ENCODE results near the gene SAMD4A.
A peak's percentile ranks its signal among the peaks of the same experiment; 100 is the strongest.

SAMD4A gene

GRCh38 chr14:54768501-54769129 lies 201.7 kb downstream of the SAMD4A start:
- no peaks in the 10 kb centered on the region for H3K36me3 Mint-ChIP-seq (ENCODE audit: low read depth)
- H3K27me3 Mint-ChIP-seq (ENCODE audit: low read depth, poor library complexity), result peaks cover 8% of the 10 kb centered on the region
- no peak for TF ChIP-seq CTCF (IDR thresholded peaks at IDR 0.05)
- H3K9me3 Mint-ChIP-seq, result no peaks in the 10 kb centered on the region
- H3K4me1 Mint-ChIP-seq, result peaks cover 25% of the 10 kb centered on the region
- no peak overlapping the region for H3K27ac Mint-ChIP-seq
- H3K4me3 Mint-ChIP-seq, result no peak overlapping the region
- DNase-seq, result no peak

GRCh38 chr14:54769951-54770863 lies 203.3 kb downstream of the SAMD4A start:
- H3K4me1 Mint-ChIP-seq, result peaks cover 30% of the 10 kb centered on the region
- no peak for DNase-seq
- no peaks in the 10 kb centered on the region for H3K36me3 Mint-ChIP-seq (ENCODE audit: low read depth)
- no peak for TF ChIP-seq CTCF (IDR thresholded peaks at IDR 0.05)
- H3K27me3 Mint-ChIP-seq (ENCODE audit: low read depth, poor library complexity), result peaks cover 10% of the 10 kb centered on the region
- H3K9me3 Mint-ChIP-seq, result no peaks in the 10 kb centered on the region
- H3K4me3 Mint-ChIP-seq, result no peak overlapping the region
- H3K27ac Mint-ChIP-seq, result no peak overlapping the region

GRCh38 chr14:54771411-54772027 lies 204.6 kb downstream of the SAMD4A start:
- no peak for DNase-seq
- no peaks in the 10 kb centered on the region for H3K36me3 Mint-ChIP-seq (ENCODE audit: low read depth)
- no peak overlapping the region for H3K4me3 Mint-ChIP-seq
- H3K4me1 Mint-ChIP-seq, result peaks cover 25% of the 10 kb centered on the region
- H3K9me3 Mint-ChIP-seq, result no peaks in the 10 kb centered on the region
- peaks cover 10% of the 10 kb centered on the region for H3K27me3 Mint-ChIP-seq (ENCODE audit: low read depth, poor library complexity)
- no peak for TF ChIP-seq CTCF (IDR thresholded peaks at IDR 0.05)
- no peak overlapping the region for H3K27ac Mint-ChIP-seq

GRCh38 chr14:54772451-54772881 lies 205.5 kb downstream of the SAMD4A start:
- Mint-ChIP-seq H3K9me3 (no peaks in the 10 kb centered on the region), H3K4me3 (no peak overlapping the region), H3K27me3 (ENCODE audit: low read depth, poor library complexity) (peaks cover 7% of the 10 kb centered on the region), H3K36me3 (ENCODE audit: low read depth) (no peaks in the 10 kb centered on the region), H3K27ac (peak overlapping the region; percentile 93), H3K4me1 (peaks cover 20% of the 10 kb centered on the region)
- DNase-seq, result no peak
- TF ChIP-seq CTCF (IDR thresholded peaks at IDR 0.05), result no peak

GRCh38 chr14:54773171-54774006 lies 206.5 kb downstream of the SAMD4A start:
- peaks cover 8% of the 10 kb centered on the region for H3K27me3 Mint-ChIP-seq (ENCODE audit: low read depth, poor library complexity)
- H3K9me3 Mint-ChIP-seq, result no peaks in the 10 kb centered on the region
- peak; percentile 60 for DNase-seq
- peak overlapping the region; percentile 93 for H3K27ac Mint-ChIP-seq
- H3K4me3 Mint-ChIP-seq, result peak overlapping the region; percentile 67
- TF ChIP-seq CTCF (IDR thresholded peaks at IDR 0.05), result peak; percentile 48
- peaks cover 20% of the 10 kb centered on the region for H3K4me1 Mint-ChIP-seq
- H3K36me3 Mint-ChIP-seq (ENCODE audit: low read depth), result no peaks in the 10 kb centered on the region

Data from nephron progenitor cell (in vitro differentiated cells).